WERI-Rb-1 (cell line): ENCODE measurements around the gene SYT8.

Experiments used
- DNase-seq: peaks from one replicate; pipeline ENCODE4 v3.0.0-alpha.2; 2020
- H3K27ac ChIP-seq: fragments of 250-450 bp; sonication (Bioruptor Pico); 2 replicates; pipeline ENCODE4 v1.5.1; 2020; ENCODE audit warnings: mild to moderate bottlenecking, moderate library complexity
- H3K27me3 ChIP-seq: fragments of 250-450 bp; sonication (Bioruptor Pico); 2 replicates; pipeline ENCODE4 v1.5.1; 2021; ENCODE audit warnings: mild to moderate bottlenecking, low read depth, moderate library complexity; ENCODE audit not compliant: insufficient read depth, severe bottlenecking
- H3K36me3 ChIP-seq: fragments of 250-450 bp; sonication (Bioruptor Pico); 2 replicates; pipeline ENCODE4 v1.5.1; 2020; ENCODE audit warnings: mild to moderate bottlenecking, moderate library complexity
- H3K4me3 ChIP-seq: 2 replicates; pipeline ENCODE4 v1.5.1; 2011; ENCODE audit warnings: low read depth, mild to moderate bottlenecking, control low read depth, low read length
- H3K9me3 ChIP-seq: fragments of 250-450 bp; sonication (Bioruptor Pico); 2 replicates; pipeline ENCODE4 v1.5.1; 2021; ENCODE audit warnings: mild to moderate bottlenecking, moderate library complexity; ENCODE audit not compliant: severe bottlenecking
- TF ChIP-seq, protein P1 (sequence below): IDR thresholded peaks from 2 replicates; pipeline ENCODE4 v1.5.1; 2011; ENCODE audit warnings: low read depth, mild to moderate bottlenecking, control low read depth, inconsistent platforms, low read length

Gene SYT8

DNA sequence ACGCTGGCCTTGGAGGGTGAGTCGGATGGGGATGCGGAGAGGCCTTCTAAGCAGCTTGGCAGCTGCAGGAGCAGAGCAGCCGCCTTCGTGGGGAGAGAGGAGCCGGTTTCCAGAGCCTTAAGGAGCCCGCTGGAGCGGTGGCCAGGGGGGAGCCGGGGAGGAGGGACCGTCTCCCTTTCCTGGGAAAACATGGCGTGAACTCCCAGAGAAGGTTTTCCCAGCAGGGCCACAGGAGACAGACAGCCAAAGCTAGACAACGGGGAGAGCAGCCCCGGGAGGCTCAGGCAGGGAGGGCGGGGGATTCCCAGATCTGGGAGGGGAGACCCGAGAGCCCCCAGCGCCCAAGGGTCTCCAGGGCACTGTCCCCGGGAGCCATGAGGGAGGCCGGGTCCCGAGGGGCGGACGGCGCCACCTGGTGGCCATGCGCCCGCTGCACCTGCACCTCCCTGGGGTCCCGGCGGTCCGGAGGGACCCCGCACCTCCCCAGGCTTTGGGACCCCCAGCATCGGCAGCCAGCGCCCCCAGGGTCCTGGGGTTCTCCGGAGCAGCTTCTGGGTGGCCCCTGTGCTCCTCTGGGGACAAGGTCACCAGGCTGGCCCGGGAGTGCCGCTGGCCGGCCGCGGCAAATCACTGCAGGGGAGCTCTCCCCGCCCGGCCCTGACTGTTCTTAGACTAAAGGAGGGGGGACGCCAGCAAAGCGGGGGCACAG is 2.4 kb upstream of the SYT8 start:
- Histone ChIP-seq H3K9me3 (no peaks in the 10 kb centered on the region), H3K36me3 (no peaks in the 10 kb centered on the region), H3K27me3 (peaks cover 100% of the 10 kb centered on the region), H3K27ac (no peak overlapping the region), H3K4me3 (no peak overlapping the region)
- DNase-seq = peak; percentile 52
- TF ChIP-seq, protein P1, sequence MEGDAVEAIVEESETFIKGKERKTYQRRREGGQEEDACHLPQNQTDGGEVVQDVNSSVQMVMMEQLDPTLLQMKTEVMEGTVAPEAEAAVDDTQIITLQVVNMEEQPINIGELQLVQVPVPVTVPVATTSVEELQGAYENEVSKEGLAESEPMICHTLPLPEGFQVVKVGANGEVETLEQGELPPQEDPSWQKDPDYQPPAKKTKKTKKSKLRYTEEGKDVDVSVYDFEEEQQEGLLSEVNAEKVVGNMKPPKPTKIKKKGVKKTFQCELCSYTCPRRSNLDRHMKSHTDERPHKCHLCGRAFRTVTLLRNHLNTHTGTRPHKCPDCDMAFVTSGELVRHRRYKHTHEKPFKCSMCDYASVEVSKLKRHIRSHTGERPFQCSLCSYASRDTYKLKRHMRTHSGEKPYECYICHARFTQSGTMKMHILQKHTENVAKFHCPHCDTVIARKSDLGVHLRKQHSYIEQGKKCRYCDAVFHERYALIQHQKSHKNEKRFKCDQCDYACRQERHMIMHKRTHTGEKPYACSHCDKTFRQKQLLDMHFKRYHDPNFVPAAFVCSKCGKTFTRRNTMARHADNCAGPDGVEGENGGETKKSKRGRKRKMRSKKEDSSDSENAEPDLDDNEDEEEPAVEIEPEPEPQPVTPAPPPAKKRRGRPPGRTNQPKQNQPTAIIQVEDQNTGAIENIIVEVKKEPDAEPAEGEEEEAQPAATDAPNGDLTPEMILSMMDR = peak; percentile 91

DNA sequence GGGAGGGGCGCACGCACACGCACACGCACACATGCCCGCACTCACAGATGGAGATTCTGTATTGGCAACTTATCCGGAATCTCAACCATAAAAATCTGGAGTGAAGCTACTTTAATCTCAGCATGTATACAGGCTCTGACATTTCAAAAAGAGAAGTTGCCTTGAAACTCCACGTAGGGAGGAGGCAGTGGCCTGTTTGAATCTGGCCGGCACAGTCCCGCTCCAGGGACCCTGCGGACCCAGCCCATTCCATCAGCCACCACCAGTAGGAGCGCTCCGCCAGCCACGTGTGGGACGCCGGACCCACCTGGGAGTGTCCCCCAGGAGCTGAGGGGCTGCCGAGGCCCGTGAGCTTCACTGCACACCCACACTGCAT is 1.9 kb upstream of the SYT8 start:
- Histone ChIP-seq H3K9me3 (no peaks in the 10 kb centered on the region), H3K27ac (no peak overlapping the region), H3K27me3 (peaks cover 100% of the 10 kb centered on the region), H3K4me3 (no peak overlapping the region), H3K36me3 (no peaks in the 10 kb centered on the region)
- TF ChIP-seq, protein P1 = no peak
- no peak for DNase-seq

DNA sequence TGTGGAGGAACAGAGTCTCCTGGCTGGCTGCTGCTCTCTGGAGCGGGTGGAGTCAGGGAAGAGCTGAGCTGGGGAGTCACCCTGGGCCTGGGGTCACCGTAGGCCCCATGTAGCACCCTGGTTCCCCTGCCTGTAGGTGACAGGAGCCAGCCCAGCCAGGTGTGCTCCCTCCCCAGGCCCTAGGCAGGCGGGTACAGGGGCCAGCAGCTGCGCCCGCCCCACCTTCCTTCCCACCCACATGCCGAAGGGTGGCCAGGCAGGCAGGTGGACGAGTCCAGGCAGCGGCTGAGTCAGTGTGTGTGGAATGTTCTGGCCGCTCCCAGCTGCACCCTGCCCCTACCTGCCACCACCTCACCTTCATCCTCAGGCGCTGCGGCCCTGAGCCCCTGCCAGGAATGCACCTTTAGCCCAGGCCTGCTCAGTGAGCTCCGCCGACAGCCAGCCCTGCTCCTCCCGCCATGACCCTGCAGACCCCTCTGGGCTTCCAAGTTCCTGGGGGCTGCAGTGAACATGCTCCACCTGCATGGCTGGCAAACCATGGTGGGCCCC is 654 bp upstream of the SYT8 start:
- no peak for DNase-seq
- Histone ChIP-seq H3K27me3 (peaks cover 97% of the 10 kb centered on the region), H3K4me3 (no peak overlapping the region), H3K27ac (no peak overlapping the region), H3K9me3 (no peaks in the 10 kb centered on the region), H3K36me3 (no peaks in the 10 kb centered on the region)
- TF ChIP-seq, protein P1 = no peak

DNA sequence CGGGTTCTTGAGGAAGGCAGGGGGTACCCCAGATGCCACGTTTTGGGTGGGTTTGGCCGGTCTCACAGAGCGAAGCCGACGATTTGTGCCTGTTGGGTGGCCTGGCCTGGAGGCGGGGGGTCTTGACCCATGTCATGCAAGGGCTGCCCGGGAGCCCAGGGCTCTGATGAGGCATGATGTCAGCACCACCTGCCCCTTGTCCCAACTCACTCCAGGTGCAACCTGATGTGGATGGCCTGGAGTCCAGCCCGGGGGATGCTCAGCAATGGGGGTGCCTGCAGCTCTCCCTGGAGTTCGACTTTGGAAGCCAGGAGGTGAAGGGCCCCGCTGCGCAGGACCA is 851 bp downstream of the SYT8 start:
- no peak for DNase-seq
- peaks cover 94% of the 10 kb centered on the region for H3K27me3 ChIP-seq
- H3K36me3 ChIP-seq = no peaks in the 10 kb centered on the region
- TF ChIP-seq, protein P1 = no peak
- H3K9me3 ChIP-seq = no peaks in the 10 kb centered on the region
- H3K27ac ChIP-seq = no peak overlapping the region
- no peak overlapping the region for H3K4me3 ChIP-seq

DNA sequence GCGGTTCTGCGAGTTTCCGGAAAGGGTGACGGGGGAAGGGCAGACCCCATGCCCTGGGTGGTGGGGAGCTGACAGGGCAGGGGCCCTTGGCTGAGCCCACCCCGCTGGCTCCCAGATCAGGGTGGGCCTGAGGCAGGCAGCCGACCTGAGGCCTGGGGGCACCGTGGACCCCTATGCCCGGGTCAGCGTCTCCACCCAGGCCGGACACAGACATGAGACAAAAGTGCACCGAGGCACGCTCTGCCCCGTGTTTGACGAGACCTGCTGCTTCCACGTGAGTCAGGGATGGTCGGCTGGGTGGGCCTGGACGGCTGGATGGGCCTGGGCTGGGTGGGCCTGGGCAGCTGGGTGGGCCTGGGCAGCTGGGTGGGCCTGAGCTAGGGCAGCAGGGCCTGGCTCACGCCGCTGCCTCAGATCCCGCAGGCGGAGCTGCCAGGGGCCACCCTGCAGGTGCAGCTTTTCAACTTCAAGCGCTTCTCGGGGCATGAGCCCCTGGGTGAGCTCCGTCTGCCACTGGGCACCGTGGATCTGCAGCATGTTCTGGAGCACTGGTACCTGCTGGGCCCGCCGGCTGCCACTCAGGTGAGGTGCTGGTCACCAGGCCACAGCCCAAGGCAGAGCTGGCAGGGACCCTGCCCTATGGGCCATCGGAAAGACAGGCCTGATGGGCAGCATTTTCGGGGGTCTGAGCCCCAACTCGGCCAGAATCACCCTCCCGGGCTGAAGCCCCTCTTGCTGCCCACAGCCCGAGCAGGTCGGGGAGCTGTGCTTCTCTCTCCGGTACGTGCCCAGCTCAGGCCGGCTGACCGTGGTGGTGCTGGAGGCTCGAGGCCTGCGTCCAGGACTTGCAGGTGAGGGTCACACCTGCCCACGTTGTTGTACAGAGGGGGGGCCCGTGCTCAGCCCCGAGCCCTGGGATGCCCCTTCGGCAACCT is 1.5 kb downstream of the SYT8 start:
- no peak overlapping the region for H3K27ac ChIP-seq
- TF ChIP-seq, protein P1 = no peak

More for the DNA sequence above, 1.5 kb downstream of the SYT8 start:
- H3K36me3 ChIP-seq = no peaks in the 10 kb centered on the region
- H3K27me3 ChIP-seq = peaks cover 94% of the 10 kb centered on the region
- no peaks in the 10 kb centered on the region for H3K9me3 ChIP-seq
- H3K4me3 ChIP-seq = no peak overlapping the region
- no peak for DNase-seq
